GM20000 (cell line): ENCODE results near the gene MED27.

Experiments used
- DNase-seq: peaks from one replicate; pipeline ENCODE4 v3.0.0; 2012; ENCODE audit warnings: low spot score
- TF ChIP-seq, protein P1 (sequence below): IDR thresholded peaks from 2 replicates; pipeline ENCODE4 v1.5.1; 2012; ENCODE audit warnings: mild to moderate bottlenecking, control low read depth; ENCODE audit errors: extremely low read depth, missing control alignments

Gene MED27

DNA sequence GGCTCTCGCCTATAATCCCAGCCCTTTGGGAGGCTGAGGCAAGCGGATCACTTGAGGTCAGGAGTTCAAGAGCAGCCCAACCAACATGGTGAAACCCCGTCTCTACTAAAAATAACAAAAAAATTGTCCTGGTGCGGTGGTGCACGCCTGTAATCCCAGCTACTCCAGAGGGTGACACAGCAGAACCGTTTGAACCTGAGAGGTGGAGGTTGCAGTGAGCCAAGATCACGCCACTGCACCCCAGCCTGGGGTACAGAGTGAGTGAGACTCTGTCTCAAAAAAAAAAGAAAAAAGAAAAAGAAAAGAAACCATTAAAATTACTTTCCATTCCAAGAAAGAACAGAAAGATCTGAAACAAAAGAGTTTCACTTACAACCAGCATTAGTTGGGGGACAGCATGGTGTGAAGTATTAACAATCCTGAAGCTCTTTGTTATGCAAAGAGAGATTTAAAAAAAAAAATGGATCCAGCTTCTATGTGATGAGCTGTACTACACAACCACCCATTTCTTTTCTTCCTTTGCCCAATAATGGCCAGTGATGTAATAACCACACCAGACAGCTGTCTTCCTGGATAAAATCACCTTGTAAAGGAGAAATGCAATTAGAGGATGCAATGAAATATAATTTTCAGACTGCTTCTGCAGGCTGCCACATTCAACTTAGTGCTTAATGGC, 76.9 kb downstream of the MED27 start:
- DNase-seq: no peak
- TF ChIP-seq, protein P1, sequence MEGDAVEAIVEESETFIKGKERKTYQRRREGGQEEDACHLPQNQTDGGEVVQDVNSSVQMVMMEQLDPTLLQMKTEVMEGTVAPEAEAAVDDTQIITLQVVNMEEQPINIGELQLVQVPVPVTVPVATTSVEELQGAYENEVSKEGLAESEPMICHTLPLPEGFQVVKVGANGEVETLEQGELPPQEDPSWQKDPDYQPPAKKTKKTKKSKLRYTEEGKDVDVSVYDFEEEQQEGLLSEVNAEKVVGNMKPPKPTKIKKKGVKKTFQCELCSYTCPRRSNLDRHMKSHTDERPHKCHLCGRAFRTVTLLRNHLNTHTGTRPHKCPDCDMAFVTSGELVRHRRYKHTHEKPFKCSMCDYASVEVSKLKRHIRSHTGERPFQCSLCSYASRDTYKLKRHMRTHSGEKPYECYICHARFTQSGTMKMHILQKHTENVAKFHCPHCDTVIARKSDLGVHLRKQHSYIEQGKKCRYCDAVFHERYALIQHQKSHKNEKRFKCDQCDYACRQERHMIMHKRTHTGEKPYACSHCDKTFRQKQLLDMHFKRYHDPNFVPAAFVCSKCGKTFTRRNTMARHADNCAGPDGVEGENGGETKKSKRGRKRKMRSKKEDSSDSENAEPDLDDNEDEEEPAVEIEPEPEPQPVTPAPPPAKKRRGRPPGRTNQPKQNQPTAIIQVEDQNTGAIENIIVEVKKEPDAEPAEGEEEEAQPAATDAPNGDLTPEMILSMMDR: no peak

DNA sequence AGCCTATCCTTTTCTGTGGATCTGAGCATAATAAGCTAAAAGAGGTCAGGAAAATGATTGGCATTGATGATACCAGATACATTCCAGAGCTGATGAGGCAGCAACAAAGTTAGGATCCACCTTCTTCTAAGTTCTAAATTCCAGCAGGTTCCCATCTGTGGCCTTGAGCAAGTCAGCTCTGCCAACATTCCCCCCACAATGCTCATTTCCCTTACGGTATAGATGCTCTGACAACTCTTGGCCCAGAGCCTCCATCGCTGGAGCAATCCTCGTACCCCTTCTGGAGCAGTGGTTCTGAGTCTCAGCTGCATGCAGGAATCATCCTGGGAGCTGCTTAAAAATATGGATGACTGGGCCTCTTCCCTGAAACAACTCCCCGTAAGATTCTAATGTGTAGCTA, 78.1 kb downstream of the MED27 start:
- DNase-seq: no peak
- TF ChIP-seq, protein P1: no peak

DNA sequence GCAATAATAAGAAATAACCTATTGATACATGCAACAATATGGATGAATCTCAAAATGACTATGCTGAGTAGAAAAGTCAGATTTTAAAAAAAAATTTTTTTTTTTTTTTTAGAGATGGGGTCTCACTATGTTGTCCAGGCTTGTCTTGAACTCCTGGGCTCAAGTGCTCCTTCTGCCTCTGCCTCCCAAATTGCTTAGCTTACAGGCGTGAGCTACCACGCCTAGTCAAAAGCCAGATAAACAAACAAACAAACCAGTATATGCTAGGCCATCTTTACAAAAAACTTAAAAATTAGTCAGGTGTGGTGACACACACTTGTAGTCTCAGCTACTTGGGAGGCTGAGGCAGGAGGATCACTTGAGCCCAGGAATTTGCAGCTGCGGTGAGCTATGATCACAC, 79.0 kb downstream of the MED27 start:
- TF ChIP-seq, protein P1: no peak
- no peak for DNase-seq

DNA sequence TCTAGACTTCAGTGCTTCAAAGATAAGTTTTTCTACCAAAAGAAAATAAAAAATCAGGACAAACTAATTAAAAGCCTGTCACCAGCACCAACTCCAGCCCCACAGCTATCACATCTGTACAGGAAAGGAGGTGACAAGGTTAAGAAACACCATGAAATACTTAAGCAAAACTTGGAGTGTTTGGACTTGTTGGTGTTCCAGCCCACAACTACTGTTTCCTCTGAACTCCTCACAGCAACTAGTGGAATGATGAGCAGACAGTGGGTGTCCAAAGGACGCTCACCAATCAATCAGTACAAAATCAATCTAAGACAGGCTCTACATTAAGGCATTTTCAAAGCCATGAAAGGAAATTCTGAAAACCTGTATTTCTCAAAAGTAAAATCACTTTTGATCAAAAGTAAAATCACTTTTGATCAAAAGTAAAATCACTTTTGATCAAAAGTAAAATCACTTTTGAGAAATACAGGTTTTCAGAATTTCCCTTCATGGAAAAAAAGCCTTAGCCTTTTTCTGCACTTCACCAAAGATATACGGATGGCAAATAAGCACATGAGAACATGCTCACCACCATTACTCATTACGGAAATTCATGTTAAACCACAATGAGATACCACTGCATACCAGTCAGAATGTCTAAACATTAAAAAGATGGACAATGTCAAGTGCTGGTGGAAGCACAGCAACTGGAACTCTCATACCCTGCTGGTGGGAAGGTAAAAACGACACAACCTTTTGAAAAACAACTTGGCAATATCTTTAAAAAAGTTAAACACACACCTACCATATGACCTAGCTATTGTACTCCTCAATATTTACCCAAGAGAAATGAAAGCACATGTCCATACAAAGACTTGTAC, 79.7 kb downstream of the MED27 start:
- TF ChIP-seq, protein P1: no peak
- DNase-seq: no peak

DNA sequence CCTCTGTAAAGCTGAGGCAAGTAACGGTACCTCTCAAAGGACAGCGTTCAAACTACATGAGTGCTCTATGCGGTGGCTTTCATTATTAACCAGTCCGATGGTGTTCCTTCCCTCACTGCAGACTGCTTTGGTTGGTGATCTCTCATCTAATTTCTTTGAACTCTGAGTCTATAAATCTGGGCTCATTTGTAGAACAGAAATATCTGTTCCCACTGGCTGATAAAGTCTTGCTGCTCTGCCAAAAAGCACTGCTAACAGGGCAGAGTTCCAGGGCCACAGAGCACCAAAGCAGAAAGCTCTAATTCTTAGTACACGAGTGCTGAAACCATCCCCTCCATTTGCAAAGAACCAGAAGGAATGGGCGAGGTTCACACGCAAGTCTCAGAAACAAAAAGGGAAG, 81.9 kb downstream of the MED27 start:
- no peak for DNase-seq

DNA sequence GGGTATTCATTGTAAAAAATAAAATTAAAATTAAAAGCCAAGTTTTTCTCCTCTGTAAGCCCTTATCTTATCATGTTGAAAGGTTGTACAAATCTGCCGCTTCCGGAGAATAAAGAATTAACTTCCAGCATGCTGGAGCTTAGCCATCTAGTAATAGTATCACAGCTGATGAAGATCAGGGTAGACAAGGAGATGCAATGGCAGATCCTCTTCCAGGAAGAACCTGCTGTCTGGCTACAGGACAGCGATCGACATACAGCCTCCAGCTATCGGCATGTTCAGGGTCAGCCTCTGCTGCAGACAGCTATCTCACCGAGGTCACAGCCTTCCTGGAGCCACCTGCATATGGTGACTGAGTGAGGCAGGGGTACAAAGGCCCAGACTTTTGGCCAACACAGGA, 82.6 kb downstream of the MED27 start:
- TF ChIP-seq, protein P1: no peak

More for the DNA sequence above, 81.9 kb downstream of the MED27 start:
- TF ChIP-seq, protein P1: no peak

DNA sequence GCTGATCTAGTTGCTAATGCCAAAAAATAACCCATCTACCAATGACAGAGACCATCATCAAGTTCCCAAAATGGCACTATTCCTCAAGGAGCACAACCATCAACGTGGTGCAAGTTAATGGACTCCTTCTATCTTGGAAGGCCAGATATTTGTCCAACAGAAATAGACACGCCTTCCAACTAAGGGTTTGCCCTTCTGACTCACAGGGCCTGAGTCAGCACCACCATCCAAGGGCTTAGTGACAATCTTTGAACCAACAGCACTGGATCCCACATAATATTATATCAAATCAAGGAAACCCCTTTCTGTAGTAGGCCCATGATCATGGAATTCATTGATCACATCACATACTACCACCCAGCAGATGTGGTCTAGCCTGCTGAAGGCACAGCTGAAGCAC, 84.3 kb downstream of the MED27 start:
- TF ChIP-seq, protein P1: no peak
- DNase-seq: no peak

More for the DNA sequence above, 82.6 kb downstream of the MED27 start:
- no peak for DNase-seq
